Right ventricle myocardium superior (tissue), 1 donor: ENCODE measurements around the gene CCDC186. TPM values are rescaled to one million over a fixed set of nuclear protein-coding genes. Genes with fewer than 3 reads are reported as not detected.

Source experiments
- ATAC-seq: fragments of 200-7000 bp; cut with Tn5 transposase; one replicate; pipeline ENCODE4 v1.9.1; 2020; ENCODE audit warnings: mild to moderate bottlenecking; ENCODE audit not compliant: poor library complexity
- DNase-seq: peaks from one replicate; pipeline ENCODE4 v3.0.0-alpha.2; 2020
- intact Hi-C: fragments of 100-400 bp; cut with DNase I; formaldehyde crosslinking; loops from one replicate; pipeline ENCODE4 v1.11.2; 2022
- total RNA-seq: library from RNA; stranded (reverse); fragmentation: NEBNext Ultra II Directional; extraction: Animal tissue kit (Norgen Biotek cat#: 25700); gene quantifications from one replicate; pipeline ENCODE4 v1.2.1, GENCODE V29; 2021
- donor health status: DM: no; HTN: yes; CAD: no; lungs with severe emphysema.

CCDC186 gene
- total RNA-seq, 1 donor from 2014 or later = 15.3 TPM

DNA sequence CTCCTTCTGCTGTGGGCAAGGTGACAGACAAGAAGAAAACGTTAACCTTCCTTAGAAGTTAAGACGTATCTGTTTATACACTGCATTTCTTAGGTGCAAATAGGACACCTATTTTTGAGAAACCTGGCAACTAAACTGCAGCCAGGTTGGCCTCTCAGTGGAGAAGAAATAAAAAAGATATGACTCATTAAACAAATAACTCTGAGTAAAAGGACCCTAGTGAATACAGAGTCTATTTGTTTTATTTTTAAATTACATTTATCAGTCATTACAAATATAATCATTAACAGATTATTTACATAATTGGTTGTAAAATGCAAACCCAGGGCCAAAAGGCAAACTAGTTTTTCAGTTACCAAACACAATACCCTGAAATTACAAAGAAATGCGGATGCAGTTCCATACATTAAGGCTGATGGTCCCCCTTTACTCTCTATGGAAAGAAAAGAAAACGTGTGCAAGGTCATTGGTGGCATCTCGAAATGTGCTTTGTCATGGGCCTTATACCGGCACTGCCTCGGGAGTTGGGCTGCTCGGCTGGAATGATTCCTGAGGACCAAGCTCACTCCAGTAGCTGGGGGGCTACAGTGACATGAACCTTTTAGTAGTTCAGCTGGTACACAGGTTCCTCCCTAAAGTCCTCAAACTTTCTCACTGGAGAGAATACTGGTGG is 92.0 kb downstream of the CCDC186 start:
- intact Hi-C loops = no loop called here
- DNase-seq (no peak), ATAC-seq (no peak)

DNA sequence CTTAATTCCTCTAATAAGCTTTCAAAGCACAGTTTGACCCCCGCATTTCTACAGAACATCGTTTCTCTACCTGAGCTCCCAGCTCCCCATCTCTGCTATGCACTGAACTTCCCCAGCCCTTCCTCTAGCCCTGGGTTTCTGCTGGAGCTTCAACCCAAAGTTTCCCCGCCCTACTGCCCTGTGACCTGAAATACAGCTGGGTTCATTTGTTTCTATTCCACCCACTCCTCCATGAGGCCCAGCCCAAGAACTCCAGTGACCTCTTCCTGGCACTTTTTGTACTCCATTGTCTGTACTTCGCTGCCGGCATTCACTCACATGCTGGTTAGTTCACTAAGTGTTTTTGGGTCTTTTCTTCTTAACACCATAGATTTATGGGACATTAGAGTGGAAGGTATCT is 94.6 kb downstream of the CCDC186 start:
- no peak for DNase-seq
- no peak for ATAC-seq
- intact Hi-C loops = no loop called here

DNA sequence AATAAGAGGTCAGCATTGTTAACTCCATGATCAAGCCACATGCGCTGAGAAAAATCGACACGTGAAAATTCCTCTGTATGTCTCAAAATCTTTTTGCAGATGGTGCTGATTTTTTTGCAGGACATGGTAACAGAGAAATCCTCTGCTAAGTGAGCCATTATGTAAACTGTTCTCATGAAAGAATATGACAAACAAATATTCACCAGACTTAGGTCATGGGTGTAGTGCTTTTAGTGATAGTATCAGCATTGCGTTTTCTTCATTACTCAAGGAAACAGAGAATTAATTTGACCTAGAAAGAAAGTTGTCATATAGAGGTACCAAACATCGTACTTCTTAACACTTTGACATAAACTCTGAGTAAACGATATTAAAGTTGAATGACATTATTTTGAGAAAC is 95.7 kb downstream of the CCDC186 start:
- intact Hi-C loops = no loop called here
- DNase-seq = no peak
- ATAC-seq = no peak

DNA sequence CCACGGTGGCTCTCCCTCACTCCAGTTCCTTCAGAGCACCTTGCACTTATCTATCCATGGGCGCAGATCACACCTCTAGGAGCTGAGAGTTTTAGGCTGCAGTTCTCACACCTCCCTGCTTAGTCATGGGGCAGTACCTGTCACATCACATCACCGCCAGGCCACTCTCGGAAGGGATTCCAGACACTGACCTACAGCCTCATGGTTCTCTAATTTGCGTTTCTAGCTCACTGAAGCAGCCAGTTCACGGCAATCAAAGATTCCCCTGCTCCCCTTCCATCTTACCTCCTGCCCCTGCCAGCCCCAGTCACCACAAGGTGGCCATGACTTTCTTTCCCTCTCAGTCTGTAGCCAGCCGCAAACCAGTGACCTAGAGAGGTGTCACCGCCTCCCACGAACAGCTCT is 96.2 kb downstream of the CCDC186 start:
- DNase-seq (no peak), ATAC-seq (peak; percentile 60)
- intact Hi-C loops = no loop called here

DNA sequence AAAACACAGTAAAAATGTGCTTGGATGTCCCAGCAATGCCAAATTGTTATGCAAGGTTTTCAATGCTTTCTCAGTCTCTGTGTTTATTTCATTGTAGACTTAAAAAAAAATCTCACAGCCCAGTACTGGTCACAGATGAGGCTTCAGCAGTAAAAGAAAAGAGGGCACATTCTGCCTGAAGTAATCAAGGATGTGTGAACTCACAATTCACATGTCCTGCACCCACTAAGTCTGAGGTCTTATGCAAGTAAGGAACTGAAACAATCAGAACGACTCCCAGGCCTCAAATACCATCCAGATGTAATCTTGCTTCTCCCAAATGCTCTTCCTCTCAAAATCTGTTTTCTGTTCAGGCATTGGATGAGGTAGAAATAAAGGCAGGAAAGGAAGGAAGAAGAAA is 96.7 kb downstream of the CCDC186 start:
- ATAC-seq (no peak), DNase-seq (no peak)
- intact Hi-C loops = no loop called here

DNA sequence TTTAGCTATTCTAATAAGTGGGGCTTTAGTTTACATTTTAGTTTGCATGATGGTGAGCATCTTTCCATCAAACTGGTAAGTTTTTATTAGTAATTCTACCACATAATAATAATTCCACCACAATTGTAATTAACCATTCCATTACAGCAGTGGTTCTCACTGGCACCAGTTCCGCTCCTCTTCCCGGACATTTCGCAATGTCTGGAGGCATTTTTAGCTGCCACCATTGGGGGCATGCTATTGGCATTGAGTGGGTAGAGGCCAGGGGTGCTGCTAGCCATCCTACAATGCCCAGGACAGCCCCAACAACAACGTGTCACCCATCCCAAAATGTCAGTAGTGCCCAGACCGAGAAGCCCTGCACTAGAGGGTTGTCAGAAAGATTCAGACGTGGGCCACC is 98.9 kb downstream of the CCDC186 start:
- ATAC-seq (no peak), DNase-seq (no peak)
- intact Hi-C loops = no loop called here

DNA sequence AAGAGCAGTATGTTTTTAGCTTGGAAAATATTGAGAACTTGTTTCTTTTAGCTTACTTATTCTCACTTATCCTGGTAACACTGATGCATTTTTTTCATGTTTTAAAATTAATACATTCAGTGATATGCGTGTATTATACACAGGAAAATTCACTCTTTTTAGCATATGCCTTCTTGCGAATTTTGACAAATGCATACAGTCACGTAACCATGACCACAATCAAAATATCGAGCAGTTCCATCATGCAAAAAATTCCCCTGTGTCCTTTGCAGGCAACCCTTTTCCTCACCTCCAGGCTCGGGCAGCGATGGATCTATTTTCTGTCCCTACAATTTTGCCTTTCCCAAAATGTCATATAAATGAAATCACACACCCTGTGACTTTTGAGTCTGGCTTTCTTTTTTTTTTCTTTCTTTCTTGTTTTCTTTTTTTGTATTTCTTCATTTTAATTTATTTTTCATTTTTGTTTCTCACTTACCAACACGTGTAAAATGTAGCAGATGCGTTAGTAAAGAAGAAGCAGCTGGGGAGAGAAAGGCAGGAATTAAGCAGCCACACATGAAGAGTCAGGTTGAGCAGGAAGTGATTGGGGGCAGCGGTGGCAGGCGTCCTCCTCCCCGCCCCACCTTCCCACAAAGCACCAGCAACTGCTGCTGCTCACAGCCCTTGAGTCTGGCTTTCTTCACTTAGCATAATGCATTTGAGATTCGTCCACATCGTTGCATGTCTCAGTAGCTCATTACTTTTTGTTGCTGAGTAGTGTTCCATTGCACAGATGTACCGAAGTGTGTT is 100.4 kb downstream of the CCDC186 start:
- DNase-seq = no peak
- intact Hi-C loops = no loop called here
- ATAC-seq = no peak

DNA sequence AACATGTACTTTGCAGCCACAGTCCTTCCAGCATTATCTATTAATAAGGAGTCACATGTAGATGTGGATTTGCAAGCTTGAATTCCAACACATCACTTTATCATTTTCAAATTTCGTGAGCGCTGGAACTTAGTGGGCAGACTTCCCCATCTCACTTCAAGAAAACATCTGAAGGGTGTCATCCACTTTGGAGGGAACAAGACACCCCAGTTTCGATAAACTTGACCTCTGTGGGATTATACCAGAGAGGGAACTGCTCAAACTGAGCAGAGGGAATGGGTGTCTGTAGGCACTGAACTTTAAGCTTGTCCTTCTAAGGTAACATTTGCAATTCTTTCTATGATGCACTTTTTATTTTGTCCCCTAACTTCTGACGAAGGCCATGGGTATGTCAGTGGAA is 102.8 kb downstream of the CCDC186 start:
- no peak for DNase-seq
- intact Hi-C loops = no loop called here
- ATAC-seq = no peak

Other genes with a start within 250 kb of the CCDC186 start
- gene ADRB1, start 130.3 kb downstream of the CCDC186 start, total RNA-seq = 63.0 TPM
- gene TDRD1, start 5.2 kb upstream of the CCDC186 start, total RNA-seq = 5.8 TPM
- 0.08 TPM for gene VWA2, start 65.1 kb upstream of the CCDC186 start, total RNA-seq
- 5.3 TPM for gene AFAP1L2, start 230.3 kb upstream of the CCDC186 start, total RNA-seq